Kidney epithelial cell (primary cell): ENCODE measurements around the gene SYPL1. TPM values are rescaled to one million over a fixed set of nuclear protein-coding genes. Genes with fewer than 3 reads are reported as not detected.

Source experiments
- DNase-seq: peaks from one replicate; pipeline ENCODE4 v3.0.0-alpha.2; 2010; ENCODE audit warnings: low read depth
- H3K27me3 ChIP-seq: 2 replicates; pipeline ENCODE4 v1.6.0; 2011; ENCODE audit warnings: low read length; ENCODE audit not compliant: control insufficient read depth, insufficient read depth
- H3K36me3 ChIP-seq: 2 replicates; pipeline ENCODE4 v1.5.1; 2011; ENCODE audit warnings: low read length; ENCODE audit not compliant: control insufficient read depth, insufficient read depth
- H3K4me3 ChIP-seq: 2 replicates; pipeline ENCODE4 v1.5.1; 2011; ENCODE audit warnings: low read depth, mild to moderate bottlenecking, control low read depth, low read length
- CTCF ChIP-seq: IDR thresholded peaks from 2 replicates; pipeline ENCODE4 v1.5.1; 2011; ENCODE audit warnings: mild to moderate bottlenecking, moderate library complexity, low read length, control low read depth, inconsistent platforms; ENCODE audit not compliant: insufficient read depth, poor library complexity, severe bottlenecking
- total RNA-seq: library from RNA; depleted of rRNA; stranded (reverse); fragments of >200 nt; gene quantifications from 2 replicates; pipeline ENCODE4 v1.2.3, GENCODE V29; 2015

SYPL1 gene
- total RNA-seq, 1 donor from 2014 or later, result 69.0 TPM

DNA sequence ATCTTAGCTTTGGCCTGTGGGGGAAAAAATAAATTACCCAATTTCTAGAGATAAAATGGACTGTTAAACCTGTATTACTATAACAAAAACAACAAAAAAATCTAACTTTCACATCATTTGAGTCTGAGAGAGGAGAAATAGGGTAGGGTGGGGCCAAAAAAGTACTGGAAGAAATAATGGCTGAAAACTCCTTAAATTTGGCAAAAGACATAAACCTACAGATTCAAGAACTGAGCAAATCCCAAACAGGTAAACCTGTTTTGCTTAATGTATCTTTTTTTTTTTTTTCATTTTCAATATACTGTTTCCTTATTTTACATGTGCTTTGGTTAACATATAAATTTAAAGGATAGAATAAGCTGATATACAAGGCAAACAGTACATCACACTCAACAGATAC, 27.1 kb downstream of the SYPL1 start:
- Histone ChIP-seq H3K4me3 (no peak overlapping the region), H3K36me3 (no peaks in the 10 kb centered on the region), H3K27me3 (no peaks in the 10 kb centered on the region)
- no peak for DNase-seq
- TF ChIP-seq CTCF, result no peak

DNA sequence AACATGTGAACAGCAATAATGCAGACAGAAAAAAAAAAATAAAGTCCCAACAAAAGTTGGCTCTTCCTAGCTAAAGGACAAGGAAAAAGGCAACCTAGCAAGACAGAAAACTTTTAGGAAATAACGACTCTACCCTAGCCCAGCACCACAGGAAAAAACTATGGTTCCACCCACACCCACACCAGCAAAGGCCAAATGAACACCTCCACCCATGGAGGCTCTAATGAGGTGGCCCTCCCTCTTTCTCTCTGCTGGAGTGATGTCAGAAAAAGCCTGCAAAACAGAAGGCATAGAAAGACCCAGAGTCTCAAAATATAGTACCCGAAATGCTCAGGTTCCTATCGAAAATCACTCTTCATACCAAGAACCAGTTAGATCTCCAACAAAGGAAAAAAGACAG, 28.4 kb downstream of the SYPL1 start:
- Histone ChIP-seq H3K36me3 (no peaks in the 10 kb centered on the region), H3K4me3 (no peak overlapping the region), H3K27me3 (no peaks in the 10 kb centered on the region)
- TF ChIP-seq CTCF, result no peak
- DNase-seq, result no peak

DNA sequence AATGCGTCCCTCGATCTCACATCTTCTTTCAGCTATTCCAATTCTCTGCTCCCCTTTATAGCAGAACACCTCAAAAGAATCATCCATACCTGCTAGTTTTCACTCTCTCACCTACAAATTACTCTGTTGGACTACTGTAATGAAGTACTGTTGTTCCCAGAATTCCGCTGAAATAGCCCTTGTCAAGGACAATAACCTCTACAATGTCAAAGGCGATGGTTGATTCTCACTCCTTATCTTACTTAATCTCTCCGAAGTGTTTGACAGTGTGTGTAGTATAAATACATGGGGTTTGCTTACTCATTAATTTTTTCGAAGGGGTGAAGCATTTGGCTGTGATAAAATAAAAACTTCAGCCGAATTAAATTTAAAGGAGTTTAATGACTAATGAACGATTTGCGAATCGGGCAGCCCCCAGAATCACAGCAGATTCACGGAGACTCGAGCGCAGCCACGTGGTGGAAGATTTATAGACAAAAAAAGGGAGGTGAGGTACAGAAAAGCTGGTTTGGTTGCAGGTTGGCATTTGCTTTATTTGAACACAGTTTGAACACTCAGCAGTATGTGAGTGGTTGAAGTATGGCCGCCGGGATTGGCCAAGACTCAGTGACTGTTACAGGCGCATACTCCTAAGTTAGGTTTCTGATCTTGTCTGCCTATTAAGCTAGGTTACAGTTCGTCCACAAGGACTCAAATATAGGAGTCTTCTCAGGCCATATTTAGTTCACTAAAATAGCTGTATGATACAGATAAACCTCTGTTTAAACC, 29.8 kb downstream of the SYPL1 start:
- Histone ChIP-seq H3K4me3 (no peak overlapping the region), H3K36me3 (no peaks in the 10 kb centered on the region), H3K27me3 (no peaks in the 10 kb centered on the region)
- no peak for DNase-seq
- TF ChIP-seq CTCF, result no peak

- Histone ChIP-seq H3K4me3 (no peak overlapping the region), H3K27me3 (no peaks in the 10 kb centered on the region), H3K36me3 (no peaks in the 10 kb centered on the region)
- DNase-seq, result no peak
- no peak for TF ChIP-seq CTCF
These were observed 31.7 kb downstream of the SYPL1 start for GRCh38 chr7:106080300-106080987.

- no peak for TF ChIP-seq CTCF
- H3K4me3 ChIP-seq, result no peak overlapping the region
- H3K27me3 ChIP-seq, result no peaks in the 10 kb centered on the region
- no peak for DNase-seq
- H3K36me3 ChIP-seq, result no peaks in the 10 kb centered on the region
These were observed 35.6 kb downstream of the SYPL1 start for GRCh38 chr7:106076537-106076936.

DNA sequence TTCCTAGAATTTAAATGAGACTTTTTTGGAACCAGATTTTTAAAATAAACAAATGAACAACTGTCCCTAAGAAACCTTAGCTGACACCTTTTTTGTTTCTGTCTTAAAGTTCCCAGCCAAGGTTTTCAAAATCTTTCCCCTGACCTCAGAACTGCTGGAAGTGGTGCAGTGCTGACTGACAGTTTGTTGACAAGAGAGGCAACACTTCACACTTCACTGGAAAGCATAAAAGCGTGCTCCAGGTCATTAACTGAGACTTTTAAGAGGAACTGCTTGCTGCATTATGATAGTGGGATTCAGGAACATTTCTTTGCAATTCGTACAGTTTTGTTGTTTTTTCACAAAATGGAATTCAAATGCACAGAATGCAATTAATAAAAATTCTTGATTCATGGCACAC, 36.2 kb downstream of the SYPL1 start:
- H3K4me3 ChIP-seq, result no peak overlapping the region
- no peaks in the 10 kb centered on the region for H3K36me3 ChIP-seq
- DNase-seq, result no peak
- no peak for TF ChIP-seq CTCF
- no peaks in the 10 kb centered on the region for H3K27me3 ChIP-seq
